HEK293 (cell line): Measurements from ENCODE around the gene ACP3.

ENCODE experiments used
- CTCF ChIA-PET: fragments of 350-600 bp; formaldehyde crosslinking; extraction: SDS; loops from one replicate; lab custom pipeline; 2021; ENCODE audit warnings: antibody characterized with exemption; lab: Yijun Ruan, JAX
- POLR2A ChIA-PET: fragments of 300-600 bp; formaldehyde crosslinking; extraction: SDS; loops from one replicate; lab custom pipeline; 2020; ENCODE audit warnings: antibody characterized with exemption, inconsistent platforms; lab: Yijun Ruan, JAX
- H3K27ac ChIP-seq: fragments of 200-500 bp; sonication (Bioruptor generic); 2 replicates; pipeline ENCODE4 v1.5.1; 2014; ENCODE audit warnings: low read depth, low read length, control low read depth, inconsistent platforms; ENCODE audit errors: extremely low read depth
- H3K36me3 ChIP-seq, 2 experiments: fragments of 200-500 bp in 1 of 2; sonication (Bioruptor generic) in 1 of 2; 1 replicate in 1 of 2; 2 replicates in 1 of 2; pipeline ENCODE4 v1.5.1; 2014 to 2017; ENCODE audit warnings: inconsistent platforms in 2 of 2, low read length in 2 of 2; ENCODE audit not compliant: control insufficient read depth in 2 of 2, insufficient read depth in 1 of 2
- H3K4me1 ChIP-seq: fragments of 200-500 bp; sonication (Bioruptor generic); 2 replicates; pipeline ENCODE4 v1.5.1; 2014; ENCODE audit warnings: mild to moderate bottlenecking, low read length, inconsistent platforms; ENCODE audit not compliant: control insufficient read depth, insufficient read depth
- H3K4me3 ChIP-seq: 2 replicates; pipeline ENCODE4 v1.5.1; 2011; ENCODE audit warnings: low read depth, mild to moderate bottlenecking, control low read depth, low read length, moderate library complexity
- H3K9me3 ChIP-seq: fragments of 200-500 bp; sonication (Bioruptor generic); 2 replicates; pipeline ENCODE4 v1.5.1; 2014; ENCODE audit warnings: low read depth, low read length, inconsistent platforms; ENCODE audit not compliant: control insufficient read depth, insufficient read depth
- FEZF1 ChIP-seq: fragments of 450-650 bp; formaldehyde crosslinking; IDR thresholded peaks from 2 replicates; pipeline ENCODE4 v1.5.1; 2016; ENCODE audit warnings: missing biosample characterization, missing genetic modification characterization
- GLIS1 ChIP-seq: fragments of 450-650 bp; formaldehyde crosslinking; IDR thresholded peaks from 2 replicates; pipeline ENCODE4 v1.5.1; 2016; ENCODE audit warnings: missing biosample characterization, missing genetic modification characterization
- INSM2 ChIP-seq: fragments of 450-650 bp; formaldehyde crosslinking; IDR thresholded peaks from 2 replicates; pipeline ENCODE4 v1.5.1; 2016; ENCODE audit warnings: missing biosample characterization, missing genetic modification characterization
- KLF17 ChIP-seq: fragments of 450-650 bp; formaldehyde crosslinking; IDR thresholded peaks from 2 replicates; pipeline ENCODE4 v1.5.1; 2016; ENCODE audit warnings: missing biosample characterization, missing genetic modification characterization
- PRDM2 ChIP-seq: fragments of 450-650 bp; formaldehyde crosslinking; IDR thresholded peaks from 2 replicates; pipeline ENCODE4 v1.5.1; 2016; ENCODE audit warnings: missing biosample characterization, missing genetic modification characterization, borderline replicate concordance
- SP7 ChIP-seq: fragments of 450-650 bp; formaldehyde crosslinking; IDR thresholded peaks from 2 replicates; pipeline ENCODE4 v1.5.1; 2016; ENCODE audit warnings: missing biosample characterization, missing genetic modification characterization
- TSHZ1 ChIP-seq: fragments of 450-650 bp; formaldehyde crosslinking; IDR thresholded peaks from 2 replicates; pipeline ENCODE4 v1.5.1; 2016; ENCODE audit warnings: missing biosample characterization, missing genetic modification characterization, borderline replicate concordance
- ZNF214 ChIP-seq: fragments of 450-650 bp; formaldehyde crosslinking; IDR thresholded peaks from 2 replicates; pipeline ENCODE4 v1.5.1; 2017; ENCODE audit warnings: missing biosample characterization, mild to moderate bottlenecking, missing genetic modification characterization, borderline replicate concordance
- ZNF274 ChIP-seq, 2 experiments: fragments of 200-500 bp in 1 of 2; fragments of 450-650 bp in 1 of 2; sonication (Bioruptor generic) in 1 of 2; formaldehyde crosslinking in 1 of 2; IDR thresholded peaks; 2 replicates each; pipeline versions ENCODE4 v1.5.1 to v1.6.1; 2014 to 2016; ENCODE audit warnings: borderline replicate concordance in 1 of 2, inconsistent platforms in 1 of 2, low read length in 1 of 2, missing biosample characterization in 1 of 2, missing genetic modification characterization in 1 of 2
- ZNF292 ChIP-seq: fragments of 450-650 bp; formaldehyde crosslinking; IDR thresholded peaks from 2 replicates; pipeline ENCODE4 v1.5.1; 2016; ENCODE audit warnings: low read depth, missing biosample characterization, missing genetic modification characterization, borderline replicate concordance
- ZNF449 ChIP-seq: fragments of 450-650 bp; formaldehyde crosslinking; IDR thresholded peaks from 2 replicates; pipeline ENCODE4 v1.5.1; 2017; ENCODE audit warnings: missing biosample characterization, mild to moderate bottlenecking, missing genetic modification characterization, moderate library complexity
- ZNF571 ChIP-seq: fragments of 450-650 bp; formaldehyde crosslinking; IDR thresholded peaks from 2 replicates; pipeline ENCODE4 v1.5.0; 2017; ENCODE audit warnings: missing biosample characterization, missing genetic modification characterization
- ZNF658 ChIP-seq: fragments of 450-650 bp; formaldehyde crosslinking; IDR thresholded peaks from 2 replicates; pipeline ENCODE4; 2016; ENCODE audit warnings: missing biosample characterization, missing genetic modification characterization
- ZNF747 ChIP-seq: fragments of 450-650 bp; formaldehyde crosslinking; IDR thresholded peaks from 2 replicates; pipeline ENCODE4 v1.5.1; 2016; ENCODE audit warnings: missing biosample characterization, missing genetic modification characterization
- ZNF830 ChIP-seq: fragments of 450-650 bp; IDR thresholded peaks from 2 replicates; pipeline ENCODE4 v1.5.0; 2018; ENCODE audit warnings: missing biosample characterization, missing genetic modification characterization, low read depth, mild to moderate bottlenecking, moderate library complexity
- ZNF843 ChIP-seq: fragments of 450-650 bp; formaldehyde crosslinking; IDR thresholded peaks from 2 replicates; pipeline ENCODE4 v1.5.1; 2016; ENCODE audit warnings: missing biosample characterization, missing genetic modification characterization
- TF ChIP-seq, protein P1 (sequence below): fragments of 450-650 bp; formaldehyde crosslinking; IDR thresholded peaks from 2 replicates; pipeline ENCODE4 v1.5.1; 2016; ENCODE audit warnings: missing biosample characterization, missing genetic modification characterization, low read depth

ACP3 gene

GRCh38 chr3:132406587-132406986 lies 89.4 kb downstream of the ACP3 start:
- TF ChIP-seq GLIS1 (tag by site-specific recombination) (no peak), SP7 (tag by site-specific recombination) (no peak), ZNF830 (no peak)
- POLR2A ChIA-PET, result no interaction called here
- Histone ChIP-seq H3K4me1 (no peaks in the 10 kb centered on the region), H3K27ac (no peak overlapping the region), H3K9me3 (no peaks in the 10 kb centered on the region), H3K36me3 (no peaks in the 10 kb centered on the region), H3K4me3 (no peak overlapping the region)
- CTCF ChIA-PET, result interaction anchor here (0.6 kb wide), 2 partner anchors 235 to 1082 kb away, joined by 3 to 5 read pairs; no protein-coding TSS in a partner anchor

GRCh38 chr3:132407025-132407424 lies 89.8 kb downstream of the ACP3 start:
- H3K36me3 ChIP-seq, result no peaks in the 10 kb centered on the region
- no peaks in the 10 kb centered on the region for H3K9me3 ChIP-seq
- POLR2A ChIA-PET, result no interaction called here
- no peak overlapping the region for H3K4me3 ChIP-seq
- no peak overlapping the region for H3K27ac ChIP-seq
- H3K4me1 ChIP-seq, result no peaks in the 10 kb centered on the region
- CTCF ChIA-PET, result interaction anchor here (0.6 kb wide), 2 partner anchors 235 to 1082 kb away, joined by 3 to 5 read pairs; no protein-coding TSS in a partner anchor
- TF ChIP-seq ZNF843 (tag by site-specific recombination) (no peak), INSM2 (tag by site-specific recombination) (no peak), ZNF292 (tag by site-specific recombination) (no peak), ZNF449 (tag by site-specific recombination) (no peak), TSHZ1 (tag by site-specific recombination) (no peak), PRDM2 (no peak), FEZF1 (no peak), ZNF571 (tag by site-specific recombination) (no peak), ZNF747 (tag by site-specific recombination) (no peak), ZNF274 (IDR thresholded peaks at IDR 0.05; ENCODE audit: low read length) (no peak), ZNF274 (tag by site-specific recombination; IDR thresholded peaks at IDR 0.05; ENCODE audit: borderline replicate concordance) (no peak), ZNF214 (tag by site-specific recombination) (no peak), KLF17 (tag by site-specific recombination) (no peak), ZNF658 (no peak)
- TF ChIP-seq, protein P1, sequence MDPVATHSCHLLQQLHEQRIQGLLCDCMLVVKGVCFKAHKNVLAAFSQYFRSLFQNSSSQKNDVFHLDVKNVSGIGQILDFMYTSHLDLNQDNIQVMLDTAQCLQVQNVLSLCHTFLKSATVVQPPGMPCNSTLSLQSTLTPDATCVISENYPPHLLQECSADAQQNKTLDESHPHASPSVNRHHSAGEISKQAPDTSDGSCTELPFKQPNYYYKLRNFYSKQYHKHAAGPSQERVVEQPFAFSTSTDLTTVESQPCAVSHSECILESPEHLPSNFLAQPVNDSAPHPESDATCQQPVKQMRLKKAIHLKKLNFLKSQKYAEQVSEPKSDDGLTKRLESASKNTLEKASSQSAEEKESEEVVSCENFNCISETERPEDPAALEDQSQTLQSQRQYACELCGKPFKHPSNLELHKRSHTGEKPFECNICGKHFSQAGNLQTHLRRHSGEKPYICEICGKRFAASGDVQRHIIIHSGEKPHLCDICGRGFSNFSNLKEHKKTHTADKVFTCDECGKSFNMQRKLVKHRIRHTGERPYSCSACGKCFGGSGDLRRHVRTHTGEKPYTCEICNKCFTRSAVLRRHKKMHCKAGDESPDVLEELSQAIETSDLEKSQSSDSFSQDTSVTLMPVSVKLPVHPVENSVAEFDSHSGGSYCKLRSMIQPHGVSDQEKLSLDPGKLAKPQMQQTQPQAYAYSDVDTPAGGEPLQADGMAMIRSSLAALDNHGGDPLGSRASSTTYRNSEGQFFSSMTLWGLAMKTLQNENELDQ (tag by site-specific recombination), result no peak
